Measurements from ENCODE around the gene LRP1B. TPM values are rescaled to one million over a fixed set of nuclear protein-coding genes. Genes with fewer than 3 reads are reported as not detected.

LRP1B gene
- total RNA-seq, 4 donors from 2014 or later, result 0.42 to 0.71 (median 0.65) TPM

DNA sequence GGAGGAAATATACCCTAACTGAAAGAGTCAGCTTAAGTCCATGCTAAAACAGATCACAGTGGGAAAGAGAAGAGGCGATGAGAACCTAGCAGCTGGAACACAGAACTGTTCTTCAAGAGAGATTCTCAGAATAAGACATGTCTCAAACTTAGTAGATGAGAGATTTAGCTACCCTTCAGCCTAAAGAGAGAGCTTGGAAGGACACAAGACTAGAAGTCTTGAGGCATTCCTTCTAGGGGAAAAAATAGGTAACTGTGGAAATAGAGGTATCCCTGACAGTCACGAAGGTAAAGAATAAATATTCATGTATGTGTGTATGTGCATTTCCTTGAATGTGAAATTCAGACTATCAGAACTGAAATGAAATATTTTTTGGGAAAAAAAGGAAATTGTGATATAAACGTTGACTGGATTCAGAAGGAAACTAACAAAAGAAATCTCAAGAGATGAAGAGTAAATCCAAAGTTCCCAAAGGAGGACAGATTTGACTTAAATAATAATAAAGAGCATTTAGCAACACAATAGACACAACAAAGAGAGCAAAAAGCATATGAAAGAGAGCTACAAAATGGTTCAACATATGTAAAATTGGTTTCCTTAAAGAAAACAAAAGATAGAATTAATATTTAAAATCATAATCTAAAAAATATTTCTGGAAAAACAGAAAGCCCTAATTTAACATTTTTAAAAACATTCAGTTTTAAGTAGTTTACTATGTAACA is 258.7 kb downstream of the LRP1B start:
- WGBS, result 46% methylated on average over 3 of the region's 3 CpGs
- intact Hi-C loops (cut with DNase I), result no loop called here
- TF ChIP-seq EP300 (IDR thresholded peaks at IDR 0.05) (no peak), POLR2AphosphoS5 (IDR thresholded peaks at IDR 0.05) (no peak), POLR2A (IDR thresholded peaks at IDR 0.05; ENCODE audit: low read depth) (no peak)
- TF ChIP-seq, protein P1, sequence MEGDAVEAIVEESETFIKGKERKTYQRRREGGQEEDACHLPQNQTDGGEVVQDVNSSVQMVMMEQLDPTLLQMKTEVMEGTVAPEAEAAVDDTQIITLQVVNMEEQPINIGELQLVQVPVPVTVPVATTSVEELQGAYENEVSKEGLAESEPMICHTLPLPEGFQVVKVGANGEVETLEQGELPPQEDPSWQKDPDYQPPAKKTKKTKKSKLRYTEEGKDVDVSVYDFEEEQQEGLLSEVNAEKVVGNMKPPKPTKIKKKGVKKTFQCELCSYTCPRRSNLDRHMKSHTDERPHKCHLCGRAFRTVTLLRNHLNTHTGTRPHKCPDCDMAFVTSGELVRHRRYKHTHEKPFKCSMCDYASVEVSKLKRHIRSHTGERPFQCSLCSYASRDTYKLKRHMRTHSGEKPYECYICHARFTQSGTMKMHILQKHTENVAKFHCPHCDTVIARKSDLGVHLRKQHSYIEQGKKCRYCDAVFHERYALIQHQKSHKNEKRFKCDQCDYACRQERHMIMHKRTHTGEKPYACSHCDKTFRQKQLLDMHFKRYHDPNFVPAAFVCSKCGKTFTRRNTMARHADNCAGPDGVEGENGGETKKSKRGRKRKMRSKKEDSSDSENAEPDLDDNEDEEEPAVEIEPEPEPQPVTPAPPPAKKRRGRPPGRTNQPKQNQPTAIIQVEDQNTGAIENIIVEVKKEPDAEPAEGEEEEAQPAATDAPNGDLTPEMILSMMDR (IDR thresholded peaks at IDR 0.05), result no peak

DNA sequence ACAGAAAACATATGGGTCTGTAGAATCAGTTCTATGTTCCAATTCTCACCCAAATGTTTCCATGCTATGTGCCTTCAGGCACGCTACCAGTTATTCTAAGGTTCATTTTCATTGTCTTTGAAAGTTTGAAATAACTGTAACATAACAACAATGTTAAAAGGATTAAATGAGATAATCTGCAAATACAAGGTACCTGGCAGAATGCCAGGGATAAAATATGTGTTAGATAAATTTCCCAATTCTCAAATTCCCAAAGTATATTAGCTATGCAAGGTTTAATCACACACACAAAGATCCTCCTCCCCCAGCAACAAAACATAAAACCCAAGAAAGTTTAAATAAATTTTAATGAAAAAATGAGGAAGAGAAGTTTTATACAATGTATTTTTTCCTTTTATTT is 261.2 kb downstream of the LRP1B start:
- intact Hi-C loops (cut with DNase I), result no loop called here
- H3K36me3 ChIP-seq, result no peaks in the 10 kb centered on the region
- H3K9me3 ChIP-seq, result no peaks in the 10 kb centered on the region
- H3K27ac ChIP-seq (replicated peaks in 1 of 4), result no peak overlapping the region
- DNase-seq (ENCODE audit: extremely low spot score), result no peak
- no peak overlapping the region for H3K4me3 ChIP-seq
- H3K27me3 ChIP-seq, result no peaks in the 10 kb centered on the region
- TF ChIP-seq POLR2A (IDR thresholded peaks at IDR 0.05; ENCODE audit: low read depth) (no peak), EP300 (IDR thresholded peaks at IDR 0.05) (no peak), POLR2AphosphoS5 (IDR thresholded peaks at IDR 0.05) (no peak)
- TF ChIP-seq, protein P1 (IDR thresholded peaks at IDR 0.05), result no peak
- no peaks in the 10 kb centered on the region for H3K4me1 ChIP-seq
- WGBS, result 87% methylated on average over 1 of the region's 1 CpG

More for the DNA sequence above, 258.7 kb downstream of the LRP1B start:
- H3K4me3 ChIP-seq, result no peak overlapping the region
- no peaks in the 10 kb centered on the region for H3K36me3 ChIP-seq
- no peak for DNase-seq (ENCODE audit: extremely low spot score)
- no peaks in the 10 kb centered on the region for H3K4me1 ChIP-seq
- no peaks in the 10 kb centered on the region for H3K27me3 ChIP-seq
- H3K9me3 ChIP-seq, result no peaks in the 10 kb centered on the region
- no peak overlapping the region for H3K27ac ChIP-seq (replicated peaks in 1 of 4)

DNA sequence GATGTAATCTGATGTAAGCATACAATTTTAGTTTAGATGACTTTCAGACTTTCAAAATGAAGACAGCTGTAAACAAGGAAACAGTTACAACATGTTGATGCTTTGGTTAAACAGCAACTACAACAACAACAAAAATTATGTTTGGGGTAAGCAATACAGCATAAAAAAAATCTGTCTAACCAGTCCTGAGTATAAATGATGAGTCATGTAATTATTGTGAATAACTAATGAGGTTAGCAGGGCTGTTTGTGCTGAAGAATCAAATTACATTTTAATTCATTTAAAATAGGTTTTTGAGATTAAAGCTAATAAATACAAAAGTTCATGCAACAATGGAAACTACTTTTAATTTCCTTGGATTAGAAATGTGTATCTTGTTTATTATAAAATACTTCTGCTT is 266.9 kb downstream of the LRP1B start:
- H3K4me3 ChIP-seq, result no peak overlapping the region
- no peaks in the 10 kb centered on the region for H3K4me1 ChIP-seq
- H3K27ac ChIP-seq (replicated peaks in 1 of 4), result no peak overlapping the region
- intact Hi-C loops (cut with DNase I), result no loop called here
- H3K27me3 ChIP-seq, result no peaks in the 10 kb centered on the region
- TF ChIP-seq, protein P1 (IDR thresholded peaks at IDR 0.05), result no peak
- TF ChIP-seq POLR2AphosphoS5 (IDR thresholded peaks at IDR 0.05) (no peak), EP300 (IDR thresholded peaks at IDR 0.05) (no peak), POLR2A (IDR thresholded peaks at IDR 0.05; ENCODE audit: low read depth) (no peak)
- no peaks in the 10 kb centered on the region for H3K9me3 ChIP-seq
- no peak for DNase-seq (ENCODE audit: extremely low spot score)
- no peaks in the 10 kb centered on the region for H3K36me3 ChIP-seq

DNA sequence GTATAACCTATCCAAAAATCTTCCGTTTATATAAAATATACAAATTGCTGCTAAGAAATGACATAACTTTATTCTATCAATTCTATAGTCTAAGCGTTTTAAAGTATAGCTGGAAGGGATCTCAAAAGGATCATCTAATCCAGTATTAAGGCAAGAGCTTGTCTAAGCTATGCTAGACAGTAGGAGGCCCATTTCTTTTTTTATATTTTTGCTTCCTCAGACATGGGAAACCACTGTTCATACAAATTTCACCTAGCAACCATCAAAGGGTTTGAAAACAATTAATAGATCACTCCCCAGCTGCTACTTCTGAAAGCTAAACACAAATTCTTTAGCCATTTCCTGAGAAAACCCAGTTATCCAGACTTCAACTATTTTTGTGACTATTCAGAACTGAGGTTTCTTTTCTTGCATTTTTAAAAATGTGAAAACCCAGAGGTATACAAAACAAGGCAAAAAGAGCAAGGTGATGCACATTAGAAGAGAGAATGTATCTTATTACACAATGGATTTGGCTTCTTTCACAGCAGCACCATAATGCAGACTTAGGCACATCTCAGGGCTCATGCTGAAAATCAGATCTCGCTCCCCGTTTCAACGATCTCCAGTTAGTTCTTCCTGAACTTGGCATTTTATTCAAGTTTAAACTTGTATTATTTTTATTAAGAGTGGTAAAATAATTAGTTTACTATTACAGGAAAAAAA is 274.4 kb downstream of the LRP1B start:
- Histone ChIP-seq H3K4me1 (no peaks in the 10 kb centered on the region), H3K27ac (replicated peaks in 1 of 4) (no peak overlapping the region), H3K36me3 (no peaks in the 10 kb centered on the region), H3K4me3 (no peak overlapping the region), H3K27me3 (no peaks in the 10 kb centered on the region), H3K9me3 (no peaks in the 10 kb centered on the region)
- intact Hi-C loops (cut with DNase I), result no loop called here
- TF ChIP-seq POLR2A (IDR thresholded peaks at IDR 0.05; ENCODE audit: low read depth) (no peak), EP300 (IDR thresholded peaks at IDR 0.05) (no peak), POLR2AphosphoS5 (IDR thresholded peaks at IDR 0.05) (no peak)
- TF ChIP-seq, protein P1 (IDR thresholded peaks at IDR 0.05), result no peak
- no peak for DNase-seq (ENCODE audit: extremely low spot score)
- WGBS, result 65% methylated on average over 5 of the region's 5 CpGs

Measured in esophagus muscularis mucosa (tissue), 4 donors.